GM23338 (cell line): ENCODE results near the gene TAS2R14. TPM values are rescaled to one million over a fixed set of nuclear protein-coding genes. Genes with fewer than 3 reads are reported as not detected.

ENCODE experiments used
- ATAC-seq: fragments of 200-7000 bp; cut with Tn5 transposase; 3 replicates; pipeline ENCODE4 v1.9.1; 2020
- DNase-seq: peaks from one replicate; pipeline ENCODE4 v3.0.0-alpha.2; 2015; ENCODE audit warnings: low spot score
- H2AFZ ChIP-seq: fragments of 200-600 bp; sonication (generic); 2 replicates; pipeline ENCODE4 v1.8.0; 2016; ENCODE audit warnings: antibody characterized with exemption, mild to moderate bottlenecking, moderate library complexity
- H3F3A ChIP-seq: fragments of 200-600 bp; sonication (generic); replicated peaks from 2 replicates; pipeline ENCODE4 v1.8.0; 2017; ENCODE audit warnings: antibody characterized with exemption, mixed run types, low read depth
- H3K27ac ChIP-seq: fragments of 200-600 bp; sonication (generic); 2 replicates; pipeline ENCODE4 v1.6.1; 2016; ENCODE audit warnings: low read depth
- H3K27me3 ChIP-seq: fragments of 200-600 bp; sonication (generic); 2 replicates; pipeline ENCODE4 v1.8.0; 2016; ENCODE audit warnings: mild to moderate bottlenecking, mixed run types, moderate library complexity; ENCODE audit not compliant: insufficient read depth
- H3K36me3 ChIP-seq: fragments of 200-600 bp; sonication (generic); 2 replicates; pipeline ENCODE4 v1.8.0; 2016; ENCODE audit warnings: mild to moderate bottlenecking; ENCODE audit not compliant: insufficient read depth
- H3K4me1 ChIP-seq: fragments of 200-600 bp; sonication (generic); 2 replicates; pipeline ENCODE4 v1.8.0; 2016; ENCODE audit warnings: mild to moderate bottlenecking, moderate library complexity; ENCODE audit not compliant: insufficient read depth
- H3K4me2 ChIP-seq: fragments of 200-600 bp; sonication (generic); 2 replicates; pipeline ENCODE4 v1.7.1; 2017; ENCODE audit warnings: mixed run types
- H3K4me3 ChIP-seq: fragments of 200-600 bp; sonication (generic); 2 replicates; pipeline ENCODE4 v1.6.1; 2016; ENCODE audit warnings: mixed run types
- H3K79me2 ChIP-seq: fragments of 200-600 bp; sonication (generic); replicated peaks from 2 replicates; pipeline ENCODE4 v1.8.0; 2017; ENCODE audit warnings: mild to moderate bottlenecking; ENCODE audit not compliant: insufficient read depth
- H3K9me2 ChIP-seq: fragments of 200-600 bp; sonication (generic); 2 replicates; pipeline ENCODE4 v1.8.0; 2017; ENCODE audit not compliant: insufficient read depth
- H4K20me1 ChIP-seq: fragments of 200-600 bp; sonication (generic); replicated peaks from 2 replicates; pipeline ENCODE4 v1.8.0; 2017; ENCODE audit warnings: mild to moderate bottlenecking; ENCODE audit not compliant: insufficient read depth
- H3K27ac Mint-ChIP-seq: 2 replicates; pipeline ENCODE4 v1.8.0; 2020; ENCODE audit warnings: inconsistent platforms, mild to moderate bottlenecking, moderate library complexity, mixed read lengths
- H3K27me3 Mint-ChIP-seq: 3 replicates; pipeline ENCODE4 v1.8.0; 2022; ENCODE audit warnings: low read depth, mild to moderate bottlenecking, moderate library complexity, mixed read lengths, inconsistent platforms; ENCODE audit not compliant: insufficient read depth, poor library complexity
- H3K36me3 Mint-ChIP-seq: 3 replicates; pipeline ENCODE4 v1.8.0; 2021; ENCODE audit warnings: low read depth, mild to moderate bottlenecking, inconsistent platforms, moderate library complexity, mixed read lengths
- H3K4me1 Mint-ChIP-seq: 3 replicates; pipeline ENCODE4 v1.8.0; 2020; ENCODE audit warnings: mild to moderate bottlenecking, inconsistent platforms, mixed read lengths
- H3K4me3 Mint-ChIP-seq: 3 replicates; pipeline ENCODE4 v1.8.0; 2021; ENCODE audit warnings: moderate library complexity, mild to moderate bottlenecking, inconsistent platforms, mixed read lengths
- H3K9me3 Mint-ChIP-seq: 3 replicates; pipeline ENCODE4 v1.8.0; 2020; ENCODE audit warnings: moderate library complexity, mild to moderate bottlenecking, inconsistent platforms, mixed read lengths
- CREB1 ChIP-seq: fragments of 250-450 bp; sonication (Bioruptor Pico); IDR thresholded peaks from 2 replicates; pipeline ENCODE4 v1.5.0; 2020; ENCODE audit warnings: low read depth, mild to moderate bottlenecking, moderate library complexity
- CTCF ChIP-seq, 2 experiments: fragments of 200-600 bp in 1 of 2; sonication (generic) in 1 of 2; conservative IDR thresholded peaks; 2 replicates each; pipeline versions ENCODE4 v1.5.1 to v1.6.1; 2016 to 2017; ENCODE audit warnings: antibody characterized with exemption in 2 of 2, low read depth in 2 of 2, mild to moderate bottlenecking in 2 of 2, moderate library complexity in 1 of 2
- EZH2 ChIP-seq: fragments of 200-600 bp; sonication (generic); IDR thresholded peaks from one replicate; pipeline ENCODE4 v1.8.0; 2017; ENCODE audit warnings: antibody characterized with exemption, mild to moderate bottlenecking, low read depth; ENCODE audit not compliant: unreplicated experiment
- EZH2phosphoT487 ChIP-seq: fragments of 200-600 bp; sonication (generic); IDR thresholded peaks from one replicate; pipeline ENCODE4 v1.8.1; 2018; ENCODE audit warnings: antibody characterized with exemption; ENCODE audit not compliant: unreplicated experiment
- JUNB ChIP-seq: IDR thresholded peaks from one replicate; pipeline ENCODE4 v1.6.1; 2016; ENCODE audit warnings: antibody characterized with exemption; ENCODE audit not compliant: unreplicated experiment
- NANOG ChIP-seq: IDR thresholded peaks from 2 replicates; pipeline ENCODE4 v1.6.1; 2016; ENCODE audit warnings: antibody characterized with exemption, borderline replicate concordance
- POLR2AphosphoS5 ChIP-seq: IDR thresholded peaks from 2 replicates; pipeline ENCODE4 v1.6.1; 2016; ENCODE audit warnings: antibody characterized with exemption, low read depth
- STAT1 ChIP-seq: IDR thresholded peaks from one replicate; pipeline ENCODE4 v1.6.1; 2016; ENCODE audit warnings: antibody characterized with exemption; ENCODE audit not compliant: unreplicated experiment
- ZNF114 ChIP-seq: fragments of 250-450 bp; sonication (Bioruptor Pico); IDR thresholded peaks from 2 replicates; pipeline ENCODE4 v1.5.0; 2020; ENCODE audit warnings: mild to moderate bottlenecking, moderate library complexity
- ZNF331 ChIP-seq: fragments of 250-450 bp; sonication (Bioruptor Pico); IDR thresholded peaks from 2 replicates; pipeline ENCODE4 v1.5.0; 2020; ENCODE audit warnings: low read depth, mild to moderate bottlenecking, moderate library complexity
- ZNF462 ChIP-seq: fragments of 250-450 bp; sonication (Bioruptor Pico); IDR thresholded peaks from 2 replicates; pipeline ENCODE4 v1.5.0; 2020; ENCODE audit warnings: mild to moderate bottlenecking, moderate library complexity
- polyA plus RNA-seq: library from polyadenylated mRNA; unstranded; fragments of >200 nt; fragmentation: Nextera tagmentation; extraction: Ambion mirVana; gene quantifications from 2 replicates; pipeline ENCODE4 v1.2.1, GENCODE V29; 2016
- total RNA-seq: library from RNA; depleted of rRNA; stranded (reverse); fragments of >200 nt; shearing (Covaris generic); gene quantifications from 2 replicates; pipeline ENCODE4 v1.2.3, GENCODE V29; 2014
- TF ChIP-seq, protein P1 (sequence below): IDR thresholded peaks from one replicate; pipeline ENCODE4 v1.6.1; 2018; ENCODE audit warnings: antibody characterized with exemption; ENCODE audit not compliant: unreplicated experiment
- TF ChIP-seq, protein P2 (sequence below): IDR thresholded peaks from 2 replicates; pipeline ENCODE4 v1.6.1; 2016; ENCODE audit warnings: antibody characterized with exemption

TAS2R14 gene
- total and polyA plus RNA-seq, 2 experiments from 2014 or later, result 2.6 to 5.9 TPM

GRCh38 chr12:10928746-10929286 lies 10.2 kb downstream of the TAS2R14 start, which contains the start of gene PRH2:
TSS of gene PRH2 (plus strand) at chr12:10929236. CDS start at chr12:10929274, 38 bp downstream.
- H3K27me3 Mint-ChIP-seq, result peaks cover 4% of the 10 kb centered on the region

More at GRCh38 chr12:10928746-10929286, 10.2 kb downstream of the TAS2R14 start, which contains the start of gene PRH2:
- no peak within 1 kb of the TSS for H2AFZ ChIP-seq
- H3K27me3 ChIP-seq, result no peaks in the 10 kb centered on the region
- H3K36me3 ChIP-seq, result no peaks in the 10 kb centered on the region
- DNase-seq (no peak), ATAC-seq (no peak)
- Mint-ChIP-seq H3K27ac (no peak within 1 kb of the TSS), H3K9me3 (peaks cover 5% of the 10 kb centered on the region; the same call in 1 of the 3 replicates), H3K4me3 (no peak within 1 kb of the TSS), H3K4me1 (no peaks in the 10 kb centered on the region), H3K36me3 (peaks cover 6% of the 10 kb centered on the region; the same call in 1 of the 3 replicates)
- TF ChIP-seq STAT1 (no peak), EZH2 (no peak), ZNF462 (CRISPR knock-in tag) (no peak), EZH2phosphoT487 (no peak), POLR2AphosphoS5 (no peak), ZNF331 (CRISPR knock-in tag) (no peak), ZNF114 (CRISPR knock-in tag) (no peak), CTCF (conservative IDR thresholded peaks at IDR 0.05; ENCODE audit: low read depth in 2 of 2) (no peak), CREB1 (CRISPR knock-in tag) (no peak), JUNB (no peak), NANOG (no peak)
- TF ChIP-seq, protein P1, sequence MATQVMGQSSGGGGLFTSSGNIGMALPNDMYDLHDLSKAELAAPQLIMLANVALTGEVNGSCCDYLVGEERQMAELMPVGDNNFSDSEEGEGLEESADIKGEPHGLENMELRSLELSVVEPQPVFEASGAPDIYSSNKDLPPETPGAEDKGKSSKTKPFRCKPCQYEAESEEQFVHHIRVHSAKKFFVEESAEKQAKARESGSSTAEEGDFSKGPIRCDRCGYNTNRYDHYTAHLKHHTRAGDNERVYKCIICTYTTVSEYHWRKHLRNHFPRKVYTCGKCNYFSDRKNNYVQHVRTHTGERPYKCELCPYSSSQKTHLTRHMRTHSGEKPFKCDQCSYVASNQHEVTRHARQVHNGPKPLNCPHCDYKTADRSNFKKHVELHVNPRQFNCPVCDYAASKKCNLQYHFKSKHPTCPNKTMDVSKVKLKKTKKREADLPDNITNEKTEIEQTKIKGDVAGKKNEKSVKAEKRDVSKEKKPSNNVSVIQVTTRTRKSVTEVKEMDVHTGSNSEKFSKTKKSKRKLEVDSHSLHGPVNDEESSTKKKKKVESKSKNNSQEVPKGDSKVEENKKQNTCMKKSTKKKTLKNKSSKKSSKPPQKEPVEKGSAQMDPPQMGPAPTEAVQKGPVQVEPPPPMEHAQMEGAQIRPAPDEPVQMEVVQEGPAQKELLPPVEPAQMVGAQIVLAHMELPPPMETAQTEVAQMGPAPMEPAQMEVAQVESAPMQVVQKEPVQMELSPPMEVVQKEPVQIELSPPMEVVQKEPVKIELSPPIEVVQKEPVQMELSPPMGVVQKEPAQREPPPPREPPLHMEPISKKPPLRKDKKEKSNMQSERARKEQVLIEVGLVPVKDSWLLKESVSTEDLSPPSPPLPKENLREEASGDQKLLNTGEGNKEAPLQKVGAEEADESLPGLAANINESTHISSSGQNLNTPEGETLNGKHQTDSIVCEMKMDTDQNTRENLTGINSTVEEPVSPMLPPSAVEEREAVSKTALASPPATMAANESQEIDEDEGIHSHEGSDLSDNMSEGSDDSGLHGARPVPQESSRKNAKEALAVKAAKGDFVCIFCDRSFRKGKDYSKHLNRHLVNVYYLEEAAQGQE, result no peak
- TF ChIP-seq, protein P2, sequence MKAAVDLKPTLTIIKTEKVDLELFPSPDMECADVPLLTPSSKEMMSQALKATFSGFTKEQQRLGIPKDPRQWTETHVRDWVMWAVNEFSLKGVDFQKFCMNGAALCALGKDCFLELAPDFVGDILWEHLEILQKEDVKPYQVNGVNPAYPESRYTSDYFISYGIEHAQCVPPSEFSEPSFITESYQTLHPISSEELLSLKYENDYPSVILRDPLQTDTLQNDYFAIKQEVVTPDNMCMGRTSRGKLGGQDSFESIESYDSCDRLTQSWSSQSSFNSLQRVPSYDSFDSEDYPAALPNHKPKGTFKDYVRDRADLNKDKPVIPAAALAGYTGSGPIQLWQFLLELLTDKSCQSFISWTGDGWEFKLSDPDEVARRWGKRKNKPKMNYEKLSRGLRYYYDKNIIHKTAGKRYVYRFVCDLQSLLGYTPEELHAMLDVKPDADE, result no peak
- H3K4me3 ChIP-seq, result no peak within 1 kb of the TSS
- H3K4me2 ChIP-seq, result no peak within 1 kb of the TSS
- H3K9me2 ChIP-seq, result peaks cover 12% of the 10 kb centered on the region; the same call in 1 of the 2 replicates
- no peaks in the 10 kb centered on the region; the same call in 1 of the 2 replicates for H4K20me1 ChIP-seq
- no peaks in the 10 kb centered on the region for H3F3A ChIP-seq
- no peaks in the 10 kb centered on the region for H3K79me2 ChIP-seq
- no peak within 1 kb of the TSS for H3K27ac ChIP-seq
- no peaks in the 10 kb centered on the region for H3K4me1 ChIP-seq
